Raji (cell line): ENCODE data around the gene LRP2.

Experiments
- POLR2A ChIP-seq: IDR thresholded peaks from 2 replicates; pipeline ENCODE4 v1.6.1; 2011; ENCODE audit warnings: low read depth, low read length, control low read depth; ENCODE audit not compliant: insufficient read depth

LRP2 gene

DNA sequence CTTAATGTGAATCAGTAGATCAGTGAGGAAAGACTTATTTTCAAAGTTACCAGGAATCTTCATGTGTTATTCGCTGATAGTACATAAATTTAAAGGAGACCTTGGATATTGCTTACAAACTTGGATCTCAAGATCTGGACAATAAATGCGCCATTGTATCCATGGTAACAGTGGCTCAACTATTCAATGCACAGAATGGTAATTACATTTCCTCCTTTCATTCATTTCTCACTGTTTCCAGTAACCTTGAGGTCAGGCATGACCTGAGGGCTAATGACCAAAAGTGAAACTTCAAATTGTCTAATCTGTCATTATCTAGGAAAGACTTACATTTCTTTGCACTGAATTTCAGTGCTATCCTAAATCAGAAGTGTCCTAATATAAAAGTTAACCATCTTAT is 8.1 kb downstream of the LRP2 start:
- no peak for TF ChIP-seq POLR2A

DNA sequence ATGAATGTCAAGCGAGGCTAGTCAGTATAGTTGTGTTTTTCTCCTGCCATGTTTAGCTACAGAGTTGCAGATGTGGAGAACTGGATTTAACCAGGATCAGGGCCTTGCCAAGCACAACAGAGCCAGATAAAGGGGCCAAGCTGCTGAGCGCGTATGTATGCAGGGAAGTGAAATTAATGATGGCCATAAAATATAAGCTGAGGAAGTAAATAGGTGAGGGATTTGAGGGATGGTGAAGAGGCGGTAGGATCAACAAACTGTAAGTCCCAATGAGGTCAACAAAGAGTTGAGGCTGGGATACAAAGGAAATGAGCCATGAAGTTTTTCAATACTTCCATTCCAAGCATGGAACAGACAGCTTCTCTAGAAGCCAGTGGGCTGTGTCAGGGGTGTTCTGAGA is 10.6 kb downstream of the LRP2 start:
- TF ChIP-seq POLR2A: no peak

- no peak for TF ChIP-seq POLR2A
These were observed 12.8 kb downstream of the LRP2 start for GRCh38 chr2:169349535-169349934.

- no peak for TF ChIP-seq POLR2A
These were observed 13.9 kb downstream of the LRP2 start for GRCh38 chr2:169348321-169349024.

- TF ChIP-seq POLR2A: no peak
These were observed 16.6 kb downstream of the LRP2 start for GRCh38 chr2:169345486-169346437.

- TF ChIP-seq POLR2A: no peak
These were observed 17.4 kb downstream of the LRP2 start for GRCh38 chr2:169344736-169345485.

- TF ChIP-seq POLR2A: no peak
These were observed 19.1 kb downstream of the LRP2 start for GRCh38 chr2:169343202-169343601.

- TF ChIP-seq POLR2A: no peak
These were observed 22.7 kb downstream of the LRP2 start for GRCh38 chr2:169339657-169340056.

- no peak for TF ChIP-seq POLR2A
These were observed 25.6 kb downstream of the LRP2 start for GRCh38 chr2:169336695-169337094.

DNA sequence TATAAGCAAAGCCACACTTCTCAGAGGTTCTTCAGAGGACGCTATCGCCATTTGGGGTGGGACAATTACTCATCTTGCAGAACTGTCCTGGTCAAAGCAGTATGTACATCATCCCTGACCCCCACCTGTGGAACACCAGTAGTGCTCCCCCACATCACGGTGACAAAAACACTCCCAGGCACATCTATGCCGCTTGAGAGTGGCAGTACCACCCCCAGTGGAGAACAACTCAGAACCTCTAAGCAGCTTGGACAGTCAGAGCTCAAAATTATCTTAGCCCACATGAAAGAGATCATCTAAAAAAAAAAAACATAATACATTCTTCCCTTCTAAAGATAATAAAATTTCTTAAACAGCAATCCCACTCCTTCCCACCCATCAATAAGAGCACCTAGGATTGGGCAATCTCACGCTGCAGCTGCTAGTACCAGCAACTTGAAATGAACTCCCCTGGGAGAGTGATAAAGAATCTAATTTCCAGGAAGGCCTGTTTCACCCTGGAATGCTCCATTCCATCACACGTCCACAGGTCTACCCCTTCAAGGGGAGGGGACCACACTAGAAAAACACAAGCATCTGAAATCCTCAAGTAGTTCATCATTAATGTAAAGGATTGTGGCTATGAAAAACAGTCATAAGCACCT is 31.7 kb downstream of the LRP2 start:
- TF ChIP-seq POLR2A: no peak

- TF ChIP-seq POLR2A: no peak
These were observed 32.4 kb downstream of the LRP2 start for GRCh38 chr2:169329688-169330554.

DNA sequence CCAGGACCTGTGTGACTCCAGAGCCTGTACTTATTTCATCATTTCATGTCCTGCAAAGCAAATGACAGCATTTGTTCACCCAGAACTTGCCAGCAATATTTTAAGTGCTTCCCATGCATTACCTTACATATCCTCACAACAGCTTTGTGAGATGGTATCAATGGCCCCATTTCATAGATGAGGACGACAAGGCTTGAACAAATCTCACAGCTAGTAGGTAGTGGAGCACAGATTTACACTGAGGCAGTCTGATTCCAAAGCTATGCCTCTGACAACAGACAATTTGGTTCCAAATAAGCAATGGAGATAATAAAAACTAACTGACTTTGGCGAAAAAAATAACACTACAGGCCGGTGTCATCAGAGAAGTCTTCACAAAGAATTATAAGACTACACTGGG is 33.5 kb downstream of the LRP2 start:
- no peak for TF ChIP-seq POLR2A

- no peak for TF ChIP-seq POLR2A
These were observed 37.6 kb downstream of the LRP2 start for GRCh38 chr2:169324581-169325260.

DNA sequence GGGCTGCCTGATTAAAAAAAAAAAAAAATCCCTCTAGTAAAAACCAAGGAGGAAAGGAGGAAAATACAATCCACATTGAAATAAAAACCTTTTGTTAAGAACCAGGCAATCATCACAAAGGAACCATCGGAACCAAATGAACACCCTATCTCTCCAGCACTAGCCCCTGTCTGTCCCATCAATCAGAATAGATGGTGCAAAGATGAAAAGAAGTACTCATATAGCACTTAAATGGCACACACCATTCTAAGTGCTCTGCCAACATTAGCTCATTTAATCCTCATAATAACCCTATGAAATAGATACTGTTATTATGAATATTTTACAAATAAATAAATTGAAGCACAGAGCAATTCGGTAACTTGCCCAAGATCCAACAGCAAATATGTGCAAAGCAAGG is 38.5 kb downstream of the LRP2 start:
- no peak for TF ChIP-seq POLR2A

DNA sequence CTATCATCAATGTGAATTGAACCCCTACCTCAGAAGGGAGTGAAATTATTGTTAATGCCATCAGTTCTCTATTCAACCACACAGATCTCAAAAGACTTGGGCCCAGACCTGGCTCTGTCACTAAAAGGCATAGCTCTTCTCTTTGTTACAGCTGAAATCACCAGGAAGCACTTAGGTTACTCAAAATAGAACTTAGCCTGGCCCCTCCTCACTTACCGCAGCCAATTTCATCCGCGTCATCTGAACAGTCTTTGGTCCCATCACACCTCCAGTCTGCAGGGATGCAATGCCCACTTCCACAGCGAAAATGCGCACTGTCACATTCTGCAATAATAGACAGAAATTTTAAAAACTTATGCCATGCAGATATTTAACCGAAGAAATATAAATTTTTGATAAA is 41.8 kb downstream of the LRP2 start:
- no peak for TF ChIP-seq POLR2A
